Measurements from ENCODE around the gene TYMS.

DNA sequence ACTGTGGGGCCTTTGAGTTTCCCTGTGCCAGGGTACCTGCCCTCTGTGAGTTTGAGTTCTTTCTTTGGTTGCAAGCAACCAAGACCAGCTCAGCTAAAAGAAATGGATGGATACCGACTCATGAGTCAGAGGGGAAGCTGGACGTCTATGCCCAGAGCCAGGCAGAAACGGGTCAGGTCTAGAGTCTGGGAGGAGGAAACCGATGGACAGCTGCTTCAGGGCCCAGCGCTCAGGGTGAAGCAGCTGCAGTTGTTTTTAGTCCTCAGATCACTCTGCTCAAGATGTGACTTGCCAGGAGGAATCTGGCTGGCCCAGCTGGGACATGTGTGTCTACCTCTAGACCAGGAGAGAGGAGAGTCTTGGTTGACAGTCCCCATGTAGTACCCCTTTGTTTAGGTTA is 10.1 kb upstream of the TYMS start:
- TF ChIP-seq, protein P1, sequence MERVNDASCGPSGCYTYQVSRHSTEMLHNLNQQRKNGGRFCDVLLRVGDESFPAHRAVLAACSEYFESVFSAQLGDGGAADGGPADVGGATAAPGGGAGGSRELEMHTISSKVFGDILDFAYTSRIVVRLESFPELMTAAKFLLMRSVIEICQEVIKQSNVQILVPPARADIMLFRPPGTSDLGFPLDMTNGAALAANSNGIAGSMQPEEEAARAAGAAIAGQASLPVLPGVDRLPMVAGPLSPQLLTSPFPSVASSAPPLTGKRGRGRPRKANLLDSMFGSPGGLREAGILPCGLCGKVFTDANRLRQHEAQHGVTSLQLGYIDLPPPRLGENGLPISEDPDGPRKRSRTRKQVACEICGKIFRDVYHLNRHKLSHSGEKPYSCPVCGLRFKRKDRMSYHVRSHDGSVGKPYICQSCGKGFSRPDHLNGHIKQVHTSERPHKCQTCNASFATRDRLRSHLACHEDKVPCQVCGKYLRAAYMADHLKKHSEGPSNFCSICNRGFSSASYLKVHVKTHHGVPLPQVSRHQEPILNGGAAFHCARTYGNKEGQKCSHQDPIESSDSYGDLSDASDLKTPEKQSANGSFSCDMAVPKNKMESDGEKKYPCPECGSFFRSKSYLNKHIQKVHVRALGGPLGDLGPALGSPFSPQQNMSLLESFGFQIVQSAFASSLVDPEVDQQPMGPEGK (CRISPR knock-in tag; IDR thresholded peaks at IDR 0.05; ENCODE audit: borderline replicate concordance): no peak
- TF ChIP-seq OSR1 (CRISPR knock-in tag; IDR thresholded peaks at IDR 0.05) (no peak), ZFP3 (CRISPR knock-in tag; IDR thresholded peaks at IDR 0.05) (no peak), ZNF565 (CRISPR knock-in tag; conservative IDR thresholded peaks at IDR 0.05; ENCODE audit: low read depth) (no peak), ARNTL (CRISPR knock-in tag; IDR thresholded peaks at IDR 0.05; ENCODE audit: borderline replicate concordance, low read depth) (no peak)
